ENCODE measurements around the gene ZDHHC11.

The ZDHHC11 gene

GRCh38 chr5:859391-859790, 8.6 kb upstream of the ZDHHC11 start:
- no peak overlapping the region for H2BK12ac ChIP-seq (ENCODE audit: low read length)
- no peaks in the 10 kb centered on the region for H3K27me3 ChIP-seq (ENCODE audit: insufficient read depth, low read length)
- H4K12ac ChIP-seq (ENCODE audit: low read depth, low read length) = no peak overlapping the region
- no peak overlapping the region for H2BK120ac ChIP-seq (ENCODE audit: insufficient read depth, low read length, poor library complexity)
- peaks cover 24 to 33% of the 10 kb centered on the region in 2 experiments for H3K36me3 ChIP-seq (ENCODE audit: control insufficient read depth in 1 of 2, insufficient read depth in 2 of 2, low read length in 2 of 2)
- peak in 1 of 2 donors; percentile 11 for DNase-seq
- H4K91ac ChIP-seq (ENCODE audit: low read depth, low read length) = no peak overlapping the region
- no peaks in the 10 kb centered on the region for H3K79me2 ChIP-seq (ENCODE audit: control insufficient read depth, insufficient read depth, low read length, poor library complexity)
- H2AFZ ChIP-seq (ENCODE audit: insufficient read depth, low read length, poor library complexity) = no peak overlapping the region
- H3K27ac ChIP-seq (ENCODE audit: low read depth, low read length) = no peak overlapping the region
- H3K23ac ChIP-seq (ENCODE audit: low read length) = no peak overlapping the region
- no peaks in the 10 kb centered on the region for H3K4me1 ChIP-seq (ENCODE audit: control insufficient read depth in 1 of 2, insufficient read depth in 2 of 2, low read length in 2 of 2)
- no peak overlapping the region for H3K4me2 ChIP-seq (ENCODE audit: low read length)
- no peak overlapping the region for H3K18ac ChIP-seq (ENCODE audit: low read length)
- WGBS (ENCODE audit: extremely low coverage, insufficient coverage, insufficient read length) = no CpG with 5 or more reads among the region's 16 CpGs
- H3K9ac ChIP-seq (ENCODE audit: low read length) = no peak overlapping the region
- no peak overlapping the region for H3K4ac ChIP-seq (ENCODE audit: low read depth, low read length)
- H4K8ac ChIP-seq (ENCODE audit: low read depth, low read length) = no peak overlapping the region
- no peak overlapping the region for H2BK5ac ChIP-seq (ENCODE audit: low read depth, low read length, poor library complexity)
- no peak overlapping the region for H3K4me3 ChIP-seq (ENCODE audit: low read depth, low read length)
- no peaks in the 10 kb centered on the region for H3K79me1 ChIP-seq (ENCODE audit: low read length)
- no peak overlapping the region for H3K14ac ChIP-seq (ENCODE audit: low read length)
- peaks cover 5% of the 10 kb centered on the region for H3K9me3 ChIP-seq (ENCODE audit: insufficient read depth, low read depth, low read length)
- H2AK5ac ChIP-seq (ENCODE audit: low read length) = no peak overlapping the region

DNA sequence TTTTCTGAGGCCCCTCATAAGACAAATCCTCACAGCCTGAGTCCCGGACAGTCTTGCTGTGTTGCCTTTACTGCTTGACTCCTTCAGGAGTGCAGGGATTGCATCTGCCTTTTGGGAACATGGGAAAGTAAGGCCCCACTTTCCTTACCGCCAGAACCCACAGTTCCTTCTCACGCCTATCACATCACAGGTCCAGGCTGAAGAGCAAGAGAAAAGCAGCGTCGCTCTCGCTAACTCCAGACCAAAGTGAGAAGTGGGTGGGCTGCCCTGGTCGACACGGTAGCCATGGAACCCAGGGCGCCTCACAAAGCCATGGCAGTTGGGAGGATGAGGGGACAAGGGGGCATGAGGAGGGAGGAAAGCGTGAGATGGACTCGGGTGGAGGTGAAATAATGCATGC, 7.9 kb upstream of the ZDHHC11 start:
- Histone ChIP-seq H3K9me3 (ENCODE audit: insufficient read depth, low read depth, low read length) (peaks cover 5% of the 10 kb centered on the region), H3K4me1 (ENCODE audit: control insufficient read depth in 1 of 2, insufficient read depth in 2 of 2, low read length in 2 of 2) (no peaks in the 10 kb centered on the region), H4K12ac (ENCODE audit: low read depth, low read length) (no peak overlapping the region), H3K23ac (ENCODE audit: low read length) (no peak overlapping the region), H3K4ac (ENCODE audit: low read depth, low read length) (no peak overlapping the region), H3K14ac (ENCODE audit: low read length) (no peak overlapping the region), H2AFZ (ENCODE audit: insufficient read depth, low read length, poor library complexity) (no peak overlapping the region), H4K91ac (ENCODE audit: low read depth, low read length) (no peak overlapping the region), H2AK5ac (ENCODE audit: low read length) (no peak overlapping the region), H3K9ac (ENCODE audit: low read length) (no peak overlapping the region), H3K27me3 (ENCODE audit: insufficient read depth, low read length) (no peaks in the 10 kb centered on the region), H2BK12ac (ENCODE audit: low read length) (no peak overlapping the region), H3K79me1 (ENCODE audit: low read length) (no peaks in the 10 kb centered on the region), H4K8ac (ENCODE audit: low read depth, low read length) (no peak overlapping the region), H3K36me3 (ENCODE audit: control insufficient read depth in 1 of 2, insufficient read depth in 2 of 2, low read length in 2 of 2) (peaks cover 18 to 26% of the 10 kb centered on the region in 2 experiments), H3K4me3 (ENCODE audit: low read depth, low read length) (no peak overlapping the region), H3K4me2 (ENCODE audit: low read length) (no peak overlapping the region), H3K27ac (ENCODE audit: low read depth, low read length) (no peak overlapping the region), H2BK120ac (ENCODE audit: insufficient read depth, low read length, poor library complexity) (no peak overlapping the region), H3K79me2 (ENCODE audit: control insufficient read depth, insufficient read depth, low read length, poor library complexity) (no peaks in the 10 kb centered on the region), H3K18ac (ENCODE audit: low read length) (no peak overlapping the region), H2BK5ac (ENCODE audit: low read depth, low read length, poor library complexity) (no peak overlapping the region)
- WGBS (ENCODE audit: extremely low coverage, insufficient coverage, insufficient read length) = no CpG with 5 or more reads among the region's 11 CpGs
- no peak for DNase-seq

DNA sequence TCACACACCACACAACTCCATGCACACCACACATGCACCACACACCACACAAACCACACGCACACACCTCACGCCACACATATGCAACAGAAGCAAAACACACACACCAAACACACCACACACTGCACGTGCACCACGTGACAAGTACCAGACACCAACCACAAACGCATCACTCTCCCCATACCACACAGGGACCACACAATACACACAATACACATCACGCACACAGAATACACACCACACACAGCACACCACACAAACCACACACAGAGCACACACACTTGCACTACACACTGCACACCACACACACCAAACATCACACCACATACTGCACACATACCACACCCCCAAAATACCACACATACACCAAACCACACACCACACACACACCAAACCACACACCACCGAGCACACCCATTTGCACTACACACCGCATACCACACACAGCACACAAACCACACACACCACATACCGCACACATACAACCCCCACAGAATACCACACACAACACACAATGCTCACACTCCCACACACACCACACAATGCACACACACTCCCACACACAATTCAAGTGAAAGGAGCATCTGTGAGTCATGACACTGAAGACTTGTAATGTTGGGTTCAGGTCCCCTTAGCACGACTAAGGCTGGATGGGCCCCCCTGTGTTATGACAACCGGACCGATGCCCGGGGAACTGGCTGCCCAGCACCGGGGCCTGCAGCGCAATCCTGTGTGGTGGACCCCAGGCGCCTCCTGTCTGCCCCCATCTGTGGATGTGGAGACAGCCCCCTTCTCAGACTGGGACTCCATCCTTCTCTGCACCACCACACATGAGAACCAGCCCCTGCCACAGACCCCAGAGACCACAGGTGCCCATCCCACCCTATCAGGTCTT, 6.0 kb upstream of the ZDHHC11 start:
- H3K27me3 ChIP-seq (ENCODE audit: insufficient read depth, low read length) = no peaks in the 10 kb centered on the region
- H3K18ac ChIP-seq (ENCODE audit: low read length) = no peak overlapping the region
- H4K12ac ChIP-seq (ENCODE audit: low read depth, low read length) = no peak overlapping the region
- no peak overlapping the region for H2AK5ac ChIP-seq (ENCODE audit: low read length)
- no peak overlapping the region for H3K14ac ChIP-seq (ENCODE audit: low read length)
- H3K4ac ChIP-seq (ENCODE audit: low read depth, low read length) = no peak overlapping the region
- no peaks in the 10 kb centered on the region for H3K4me1 ChIP-seq (ENCODE audit: control insufficient read depth in 1 of 2, insufficient read depth in 2 of 2, low read length in 2 of 2)
- peak overlapping the region; percentile 55 for H3K4me3 ChIP-seq (ENCODE audit: low read depth, low read length)
- peak overlapping the region; percentile 85 for H3K23ac ChIP-seq (ENCODE audit: low read length)
- no peak overlapping the region for H2BK12ac ChIP-seq (ENCODE audit: low read length)
- no peak overlapping the region for H4K8ac ChIP-seq (ENCODE audit: low read depth, low read length)
- H4K91ac ChIP-seq (ENCODE audit: low read depth, low read length) = no peak overlapping the region
- no peak overlapping the region for H2AFZ ChIP-seq (ENCODE audit: insufficient read depth, low read length, poor library complexity)
- H2BK120ac ChIP-seq (ENCODE audit: insufficient read depth, low read length, poor library complexity) = no peak overlapping the region
- no peaks in the 10 kb centered on the region for H3K79me2 ChIP-seq (ENCODE audit: control insufficient read depth, insufficient read depth, low read length, poor library complexity)
- peaks cover 5% of the 10 kb centered on the region for H3K9me3 ChIP-seq (ENCODE audit: insufficient read depth, low read depth, low read length)
- H2BK5ac ChIP-seq (ENCODE audit: low read depth, low read length, poor library complexity) = no peak overlapping the region
- H3K36me3 ChIP-seq (ENCODE audit: control insufficient read depth in 1 of 2, insufficient read depth in 2 of 2, low read length in 2 of 2) = peaks cover 0 to 9% of the 10 kb centered on the region in 2 experiments
- WGBS (ENCODE audit: extremely low coverage, insufficient coverage, insufficient read length) = 100% methylated on average over 5 of the region's 16 CpGs
- no peak overlapping the region for H3K9ac ChIP-seq (ENCODE audit: low read length)
- DNase-seq = no peak
- H3K27ac ChIP-seq (ENCODE audit: low read depth, low read length) = no peak overlapping the region
- no peak overlapping the region for H3K4me2 ChIP-seq (ENCODE audit: low read length)
- H3K79me1 ChIP-seq (ENCODE audit: low read length) = no peaks in the 10 kb centered on the region

- Histone ChIP-seq H3K18ac (ENCODE audit: low read length) (no peak overlapping the region), H3K23ac (ENCODE audit: low read length) (no peak overlapping the region), H3K4me1 (ENCODE audit: control insufficient read depth in 1 of 2, insufficient read depth in 2 of 2, low read length in 2 of 2) (peaks cover 0 to 1% of the 10 kb centered on the region in 2 experiments), H3K4me3 (ENCODE audit: low read depth, low read length) (peak overlapping the region; percentile 55), H4K8ac (ENCODE audit: low read depth, low read length) (no peak overlapping the region), H2BK5ac (ENCODE audit: low read depth, low read length, poor library complexity) (no peak overlapping the region), H3K4me2 (ENCODE audit: low read length) (no peak overlapping the region), H4K12ac (ENCODE audit: low read depth, low read length) (no peak overlapping the region), H3K4ac (ENCODE audit: low read depth, low read length) (no peak overlapping the region), H4K91ac (ENCODE audit: low read depth, low read length) (no peak overlapping the region), H3K79me1 (ENCODE audit: low read length) (no peaks in the 10 kb centered on the region), H3K9ac (ENCODE audit: low read length) (no peak overlapping the region), H2BK120ac (ENCODE audit: insufficient read depth, low read length, poor library complexity) (no peak overlapping the region), H3K14ac (ENCODE audit: low read length) (no peak overlapping the region), H3K36me3 (ENCODE audit: control insufficient read depth in 1 of 2, insufficient read depth in 2 of 2, low read length in 2 of 2) (peaks cover 0 to 9% of the 10 kb centered on the region in 2 experiments), H2AFZ (ENCODE audit: insufficient read depth, low read length, poor library complexity) (no peak overlapping the region), H3K27ac (ENCODE audit: low read depth, low read length) (no peak overlapping the region), H3K27me3 (ENCODE audit: insufficient read depth, low read length) (no peaks in the 10 kb centered on the region), H3K9me3 (ENCODE audit: insufficient read depth, low read depth, low read length) (peaks cover 3% of the 10 kb centered on the region), H3K79me2 (ENCODE audit: control insufficient read depth, insufficient read depth, low read length, poor library complexity) (no peaks in the 10 kb centered on the region), H2AK5ac (ENCODE audit: low read length) (no peak overlapping the region), H2BK12ac (ENCODE audit: low read length) (no peak overlapping the region)
- WGBS (ENCODE audit: extremely low coverage, insufficient coverage, insufficient read length) = 100% methylated on average over 3 of the region's 21 CpGs
- DNase-seq = peak in 1 of 2 donors; percentile 16
Measured at GRCh38 chr5:855771-856530, 5.2 kb upstream of the ZDHHC11 start.
